Testis (tissue), 3 donors: ENCODE data around the gene TMEM238. TPM values are rescaled to one million over a fixed set of nuclear protein-coding genes. Genes with fewer than 3 reads are reported as not detected.

Experiments used
- DNase-seq: peaks from one replicate; pipeline ENCODE4 v3.0.0-alpha.2; 2019
- H3K27ac ChIP-seq, 2 donors: fragments of 200-600 bp; sonication (generic); one replicate each; pipeline ENCODE4 v1.5.1; 2019
- H3K27me3 ChIP-seq: fragments of 200-600 bp; sonication (generic); one replicate; pipeline ENCODE4 v1.5.1; 2019
- H3K36me3 ChIP-seq: fragments of 200-600 bp; sonication (generic); one replicate; pipeline ENCODE4 v1.5.1; 2017; ENCODE audit warnings: low read depth; ENCODE audit errors: missing control alignments
- H3K4me1 ChIP-seq: fragments of 200-600 bp; sonication (generic); one replicate; pipeline ENCODE4 v1.5.1; 2019
- H3K4me3 ChIP-seq, 2 donors: fragments of 200-600 bp; sonication (generic); one replicate each; pipeline ENCODE4 v1.5.1; 2017 to 2019
- H3K9me3 ChIP-seq: fragments of 200-600 bp; sonication (generic); one replicate; pipeline ENCODE4 v1.5.1; 2017
- POLR2A ChIP-seq: fragments of 450-650 bp; IDR thresholded peaks from one replicate; pipeline ENCODE4 v1.6.1; 2017; ENCODE audit warnings: antibody characterized with exemption, mild to moderate bottlenecking, moderate library complexity
- WGBS, 2 donors: methylation state at CpG; one replicate each; pipeline ENCODE4 v1.1.5; 2018; 5-methylcytosine and 5-hydroxymethylcytosine counted together
- intact Hi-C: fragments of 100-400 bp; cut with DNase I; formaldehyde crosslinking; loops from one replicate; pipeline ENCODE4 v1.15.1; 2023; ENCODE audit warnings: low total_unique reads
- polyA plus RNA-seq: library from polyadenylated mRNA; stranded (reverse); fragments of 350-450 nt; fragmentation: Illumina TruSeq; extraction: RNeasy Lipid Tissue Mini Kit (QIAGEN cat#74804); gene quantifications from one replicate; pipeline ENCODE4 v1.2.3, GENCODE V29; 2014; ENCODE audit warnings: low read depth, low replicate concordance; ENCODE audit not compliant: insufficient read depth
- total RNA-seq, 2 donors: library from RNA; depleted of rRNA; stranded (reverse); fragments of >200 nt; gene quantifications; one replicate each; pipeline ENCODE4 v1.2.3, GENCODE V29; 2016
- TF ChIP-seq, protein P1 (sequence below), 3 experiments: fragments of 450-650 bp in 2 of 3; fragments of 200-600 bp in 1 of 3; sonication (generic) in 1 of 3; IDR thresholded peaks; one replicate each; pipeline ENCODE4 v1.5.1; 2016 to 2019; ENCODE audit warnings: antibody characterized with exemption in 3 of 3, mild to moderate bottlenecking in 2 of 3, moderate library complexity in 1 of 3

TMEM238 gene
- total and polyA plus RNA-seq, 3 donors from 2014 or later, result 0.91 to 6.4 (median 1.7) TPM

DNA sequence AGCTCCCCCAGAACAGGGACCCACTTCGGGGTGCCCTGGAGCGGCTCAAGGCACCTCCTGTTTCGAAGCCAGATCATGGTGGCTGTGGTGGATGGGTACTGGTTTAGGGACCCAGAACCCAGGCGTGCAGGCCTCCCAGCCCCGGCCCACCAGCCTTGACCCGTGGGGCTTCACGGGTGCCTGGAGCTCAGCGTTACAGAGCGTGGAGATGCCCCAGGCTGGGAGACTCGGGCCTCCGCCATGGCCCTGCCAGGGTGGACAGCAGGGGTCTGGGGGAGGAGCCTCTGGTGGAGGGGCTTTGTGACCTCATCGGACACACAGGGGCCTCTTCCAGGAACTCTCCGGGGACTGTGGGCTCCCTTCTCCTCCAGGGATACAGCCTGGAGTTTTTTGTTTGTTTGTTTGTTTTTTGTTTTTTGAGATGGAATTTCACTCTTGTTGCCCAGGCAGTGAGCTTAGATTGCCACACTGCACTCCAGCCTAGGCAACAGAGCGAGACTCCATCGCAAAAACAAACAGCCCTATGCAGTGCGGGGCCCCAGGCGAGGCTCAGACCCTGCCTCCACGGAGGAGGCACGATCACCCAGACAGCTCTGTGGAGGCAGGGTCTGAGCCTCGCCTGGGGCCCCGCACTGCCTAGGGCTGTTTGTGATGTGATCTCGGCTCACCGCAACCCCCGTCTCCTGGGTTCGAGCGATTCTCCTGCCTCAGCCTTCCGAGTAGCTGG lies 20.9 kb downstream of the TMEM238 start, which contains the start of gene GARIN5B:
Gene GARIN5B (minus strand): TSS at position 271 of the 727 bp plus-strand sequence. CDS start 194 bp downstream, at position 77.
- Histone ChIP-seq H3K4me1 (no peaks in the 10 kb centered on the region), H3K27ac (no peak within 1 kb of the TSS), H3K9me3 (no peaks in the 10 kb centered on the region), H3K36me3 (no peaks in the 10 kb centered on the region), H3K27me3 (no peaks in the 10 kb centered on the region), H3K4me3 (no peak within 1 kb of the TSS)
- WGBS, 2 donors, result 75 to 100% methylated on average over 2 to 27 of the region's 27 CpGs
- TF ChIP-seq POLR2A, result no peak
- TF ChIP-seq, protein P1, sequence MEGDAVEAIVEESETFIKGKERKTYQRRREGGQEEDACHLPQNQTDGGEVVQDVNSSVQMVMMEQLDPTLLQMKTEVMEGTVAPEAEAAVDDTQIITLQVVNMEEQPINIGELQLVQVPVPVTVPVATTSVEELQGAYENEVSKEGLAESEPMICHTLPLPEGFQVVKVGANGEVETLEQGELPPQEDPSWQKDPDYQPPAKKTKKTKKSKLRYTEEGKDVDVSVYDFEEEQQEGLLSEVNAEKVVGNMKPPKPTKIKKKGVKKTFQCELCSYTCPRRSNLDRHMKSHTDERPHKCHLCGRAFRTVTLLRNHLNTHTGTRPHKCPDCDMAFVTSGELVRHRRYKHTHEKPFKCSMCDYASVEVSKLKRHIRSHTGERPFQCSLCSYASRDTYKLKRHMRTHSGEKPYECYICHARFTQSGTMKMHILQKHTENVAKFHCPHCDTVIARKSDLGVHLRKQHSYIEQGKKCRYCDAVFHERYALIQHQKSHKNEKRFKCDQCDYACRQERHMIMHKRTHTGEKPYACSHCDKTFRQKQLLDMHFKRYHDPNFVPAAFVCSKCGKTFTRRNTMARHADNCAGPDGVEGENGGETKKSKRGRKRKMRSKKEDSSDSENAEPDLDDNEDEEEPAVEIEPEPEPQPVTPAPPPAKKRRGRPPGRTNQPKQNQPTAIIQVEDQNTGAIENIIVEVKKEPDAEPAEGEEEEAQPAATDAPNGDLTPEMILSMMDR (IDR thresholded peaks at IDR 0.05), result no peak
- intact Hi-C loops, result no loop called here
- DNase-seq, result no peak

DNA sequence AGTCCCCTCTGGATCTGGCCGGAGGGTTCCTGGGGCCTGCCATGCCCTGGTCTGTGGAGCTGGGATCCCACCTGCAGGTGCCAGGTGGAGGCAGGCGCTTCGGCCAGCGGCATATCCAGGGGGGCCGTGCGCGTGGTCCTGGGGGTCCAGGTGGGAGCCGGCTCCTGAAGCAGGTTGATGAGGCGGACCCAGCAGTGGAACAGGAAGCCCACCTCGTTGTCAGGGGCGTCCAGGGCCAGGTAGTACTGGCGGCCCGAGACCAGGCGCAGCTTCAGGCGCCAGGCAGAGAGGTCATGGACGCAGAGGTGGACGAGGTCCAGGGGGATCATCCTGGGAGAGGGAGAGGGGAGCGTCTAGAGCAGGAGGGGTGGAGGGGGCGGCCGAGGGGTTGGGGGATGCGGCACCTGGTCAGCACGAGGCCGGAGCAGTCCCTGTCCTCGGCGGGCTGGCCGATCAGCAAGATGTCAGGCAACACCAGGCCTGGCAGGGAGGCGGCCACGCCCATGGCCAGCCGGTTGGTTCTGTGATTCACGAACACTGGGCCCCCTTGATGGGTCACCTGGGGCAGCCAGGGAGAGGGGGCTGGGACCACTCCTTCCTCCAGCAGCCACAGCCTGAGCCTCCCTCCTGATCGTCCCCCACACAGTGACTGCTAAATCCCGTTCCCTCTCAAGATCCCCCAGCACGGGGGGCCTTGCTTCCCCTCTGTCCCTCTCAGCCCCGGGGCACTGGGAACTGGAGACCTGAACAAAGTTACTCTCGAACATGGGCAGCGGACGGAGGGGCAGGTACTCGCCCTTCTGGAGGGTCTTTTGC lies 21.7 kb downstream of the TMEM238 start:
- intact Hi-C loops, result no loop called here
- Histone ChIP-seq H3K4me3 (no peak overlapping the region), H3K9me3 (no peaks in the 10 kb centered on the region), H3K27me3 (no peaks in the 10 kb centered on the region), H3K36me3 (no peaks in the 10 kb centered on the region), H3K27ac (no peak overlapping the region), H3K4me1 (no peaks in the 10 kb centered on the region)
- DNase-seq, result no peak
- TF ChIP-seq, protein P1 (IDR thresholded peaks at IDR 0.05), result no peak
- TF ChIP-seq POLR2A, result no peak
- WGBS, 2 donors, result 83 to 90% methylated on average over 13 to 38 of the region's 38 CpGs

DNA sequence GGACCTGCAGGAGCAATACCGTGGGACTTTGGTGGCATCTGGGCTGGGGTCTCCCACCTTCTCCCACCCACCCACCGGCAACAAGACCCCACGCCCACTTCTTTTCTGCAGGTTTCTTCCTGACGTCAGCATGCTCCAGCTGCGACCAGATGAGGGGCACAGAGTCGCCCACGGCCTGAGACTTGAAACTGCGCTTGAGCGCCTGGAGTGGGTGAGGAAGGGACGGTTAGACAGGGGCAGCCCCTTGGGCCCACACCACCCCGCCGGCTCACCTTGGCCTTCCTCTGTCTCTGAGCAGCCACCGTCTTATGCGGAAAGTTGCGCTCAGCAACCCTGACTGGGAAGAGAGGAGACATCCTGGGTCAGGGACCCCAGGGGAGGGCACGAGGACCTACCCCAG lies 23.2 kb downstream of the TMEM238 start:
- TF ChIP-seq, protein P1 (IDR thresholded peaks at IDR 0.05), result no peak
- TF ChIP-seq POLR2A, result no peak
- H3K27me3 ChIP-seq, result no peaks in the 10 kb centered on the region
- H3K36me3 ChIP-seq, result no peaks in the 10 kb centered on the region
- no peaks in the 10 kb centered on the region for H3K4me1 ChIP-seq
- no peak overlapping the region for H3K27ac ChIP-seq
- H3K4me3 ChIP-seq, result no peak overlapping the region
- 84 to 94% methylated on average over 8 to 16 of the region's 16 CpGs for WGBS, 2 donors
- no peaks in the 10 kb centered on the region for H3K9me3 ChIP-seq
- no peak for DNase-seq
- intact Hi-C loops, result no loop called here

DNA sequence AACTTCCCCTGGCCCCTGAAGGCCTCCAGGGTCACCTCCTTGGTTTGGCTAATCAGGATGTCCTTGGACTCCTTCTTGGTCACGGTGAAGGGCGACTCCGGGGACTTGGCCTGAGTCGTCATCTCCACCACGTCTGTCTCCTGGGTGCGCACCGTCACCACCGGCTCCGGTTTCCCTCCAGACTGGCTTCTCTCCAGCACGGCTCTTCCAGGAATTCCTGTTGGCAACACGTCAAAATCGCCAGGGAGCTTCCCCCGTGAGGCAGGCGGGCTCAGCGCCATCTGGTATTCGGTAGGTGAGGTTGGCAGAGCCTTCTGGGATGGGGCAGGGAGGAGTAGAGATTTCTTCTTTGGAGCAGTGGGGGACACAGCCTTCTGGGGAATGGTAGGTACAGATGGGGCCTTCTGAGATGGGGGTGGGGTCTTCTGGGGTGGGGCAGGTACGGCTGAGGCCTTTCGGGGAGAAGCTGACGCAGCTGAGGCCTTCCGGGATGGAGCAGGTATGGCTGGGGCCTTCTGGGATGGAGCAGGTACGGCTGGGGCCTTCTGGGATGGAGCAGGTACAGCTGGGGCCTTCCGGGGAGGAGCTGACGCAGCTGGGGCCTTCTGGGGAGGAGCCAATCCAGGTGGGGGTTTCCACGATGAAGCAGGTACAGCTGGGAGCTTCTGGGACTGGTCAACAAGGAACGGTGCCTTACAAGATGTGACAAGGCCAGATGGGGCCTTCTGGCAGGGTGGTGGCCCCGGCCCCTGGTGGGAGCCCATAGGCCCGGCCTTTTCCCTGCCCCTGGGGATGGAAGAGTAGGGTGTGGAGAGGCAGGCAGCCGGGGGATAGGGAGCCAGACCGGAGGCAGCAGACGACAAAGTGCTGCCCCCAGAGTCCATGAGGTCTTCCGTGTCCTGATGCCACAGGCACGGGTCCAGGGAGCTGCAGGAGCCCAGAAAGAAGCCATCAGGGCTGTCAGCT lies 24.9 kb downstream of the TMEM238 start:
- H3K4me1 ChIP-seq, result peaks cover 1% of the 10 kb centered on the region
- TF ChIP-seq, protein P1 (IDR thresholded peaks at IDR 0.05), result no peak
- no peak for TF ChIP-seq POLR2A
- intact Hi-C loops, result no loop called here
- H3K36me3 ChIP-seq, result no peaks in the 10 kb centered on the region
- H3K9me3 ChIP-seq, result no peaks in the 10 kb centered on the region
- H3K27me3 ChIP-seq, result no peaks in the 10 kb centered on the region
- WGBS, 2 donors, result 76 to 79% methylated on average over 29 to 32 of the region's 32 CpGs
- H3K27ac ChIP-seq, result no peak overlapping the region
- no peak for DNase-seq
- H3K4me3 ChIP-seq, result no peak overlapping the region
